Measurements from ENCODE around the gene PHACTR3.

The PHACTR3 gene

DNA sequence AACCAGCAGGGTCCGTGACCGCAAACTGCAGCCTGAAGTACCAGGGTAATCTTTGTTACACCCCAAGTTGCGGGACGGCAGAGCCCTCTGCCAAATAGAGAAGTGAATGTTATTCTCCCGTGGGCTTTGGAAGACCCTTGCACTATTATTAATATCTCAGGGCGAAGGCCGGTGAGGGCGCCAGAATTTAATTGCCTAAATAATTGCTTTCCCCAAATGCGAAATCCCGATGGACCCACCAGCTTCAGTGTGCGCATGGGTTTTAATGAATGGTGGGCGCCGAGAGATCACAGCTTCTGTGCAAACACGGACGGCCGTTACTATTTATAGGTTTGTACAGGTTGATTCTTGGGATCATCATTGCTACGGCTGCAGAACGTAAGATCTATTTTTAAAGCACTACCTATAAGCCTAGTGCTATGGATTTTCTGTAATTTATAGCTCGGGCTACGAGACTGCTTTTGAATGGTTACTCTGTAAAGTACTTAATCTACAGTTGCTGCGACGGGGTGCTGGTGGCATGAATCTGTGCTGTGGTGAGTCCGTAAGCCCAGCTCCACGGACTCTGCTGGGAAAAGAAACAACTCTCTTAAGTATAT, 15.2 kb upstream of the PHACTR3 start:
- no peak overlapping the region for H3K4me3 ChIP-seq (ENCODE audit: low read depth in 1 of 2, low read length in 1 of 2)
- H3K27ac ChIP-seq: no peak overlapping the region
- peaks cover 25% of the 10 kb centered on the region for H3K27me3 ChIP-seq
- TF ChIP-seq, protein P1, sequence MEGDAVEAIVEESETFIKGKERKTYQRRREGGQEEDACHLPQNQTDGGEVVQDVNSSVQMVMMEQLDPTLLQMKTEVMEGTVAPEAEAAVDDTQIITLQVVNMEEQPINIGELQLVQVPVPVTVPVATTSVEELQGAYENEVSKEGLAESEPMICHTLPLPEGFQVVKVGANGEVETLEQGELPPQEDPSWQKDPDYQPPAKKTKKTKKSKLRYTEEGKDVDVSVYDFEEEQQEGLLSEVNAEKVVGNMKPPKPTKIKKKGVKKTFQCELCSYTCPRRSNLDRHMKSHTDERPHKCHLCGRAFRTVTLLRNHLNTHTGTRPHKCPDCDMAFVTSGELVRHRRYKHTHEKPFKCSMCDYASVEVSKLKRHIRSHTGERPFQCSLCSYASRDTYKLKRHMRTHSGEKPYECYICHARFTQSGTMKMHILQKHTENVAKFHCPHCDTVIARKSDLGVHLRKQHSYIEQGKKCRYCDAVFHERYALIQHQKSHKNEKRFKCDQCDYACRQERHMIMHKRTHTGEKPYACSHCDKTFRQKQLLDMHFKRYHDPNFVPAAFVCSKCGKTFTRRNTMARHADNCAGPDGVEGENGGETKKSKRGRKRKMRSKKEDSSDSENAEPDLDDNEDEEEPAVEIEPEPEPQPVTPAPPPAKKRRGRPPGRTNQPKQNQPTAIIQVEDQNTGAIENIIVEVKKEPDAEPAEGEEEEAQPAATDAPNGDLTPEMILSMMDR (IDR thresholded peaks at IDR 0.05): no peak
- no peaks in the 10 kb centered on the region for H3K4me1 ChIP-seq (ENCODE audit: control insufficient read depth in 1 of 2, insufficient read depth in 1 of 2, low read depth in 1 of 2, low read length in 1 of 2)
- no peaks in the 10 kb centered on the region for H3K36me3 ChIP-seq
- no peaks in the 10 kb centered on the region for H3K9me3 ChIP-seq

DNA sequence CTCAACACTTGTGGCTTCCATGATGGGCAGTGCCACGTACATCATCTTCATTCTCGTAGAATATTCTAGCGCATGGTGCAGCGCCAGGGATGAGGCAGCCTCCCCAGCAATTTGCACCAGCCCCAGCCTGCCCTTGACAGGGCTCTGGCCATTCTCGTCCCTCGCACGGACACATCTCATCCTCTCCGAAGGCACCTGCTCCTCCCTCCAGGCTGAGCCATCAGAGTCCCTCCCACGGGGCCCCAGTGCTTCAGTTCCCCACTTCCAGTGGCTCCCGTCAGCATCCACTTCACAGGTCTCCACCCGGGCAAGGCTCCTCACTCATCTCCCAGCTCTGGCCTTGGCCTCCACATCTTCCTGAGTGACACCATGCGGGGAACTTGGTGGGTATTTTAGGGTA, 13.3 kb upstream of the PHACTR3 start:
- Histone ChIP-seq H3K9me3 (no peaks in the 10 kb centered on the region), H3K27ac (no peak overlapping the region), H3K36me3 (no peaks in the 10 kb centered on the region), H3K4me3 (ENCODE audit: low read depth in 1 of 2, low read length in 1 of 2) (no peak overlapping the region), H3K27me3 (peaks cover 33% of the 10 kb centered on the region), H3K4me1 (ENCODE audit: control insufficient read depth in 1 of 2, insufficient read depth in 1 of 2, low read depth in 1 of 2, low read length in 1 of 2) (no peaks in the 10 kb centered on the region)
- TF ChIP-seq, protein P1 (IDR thresholded peaks at IDR 0.05): no peak

DNA sequence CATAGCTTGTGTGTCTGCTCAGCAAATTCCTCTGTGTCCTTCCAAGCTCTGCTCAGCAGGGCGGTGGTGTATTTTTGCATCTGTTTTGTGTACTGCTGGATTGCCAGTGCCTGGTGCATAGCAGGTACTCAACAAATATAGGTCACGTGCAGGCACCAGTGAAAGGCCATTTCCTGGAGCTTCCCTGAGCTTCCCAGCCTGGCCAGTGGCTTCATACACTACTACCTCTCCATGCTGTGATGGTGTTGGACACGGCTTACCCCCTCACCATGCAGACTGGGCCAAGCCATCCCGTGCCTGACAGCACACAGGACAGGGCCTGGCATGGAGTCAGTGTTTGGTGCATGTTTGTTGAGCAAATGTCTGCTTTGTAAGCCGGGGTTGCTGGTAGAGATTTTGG, 7.7 kb upstream of the PHACTR3 start:
- TF ChIP-seq, protein P1 (IDR thresholded peaks at IDR 0.05): no peak
- Histone ChIP-seq H3K27me3 (peaks cover 84% of the 10 kb centered on the region), H3K27ac (no peak overlapping the region), H3K4me1 (ENCODE audit: control insufficient read depth in 1 of 2, insufficient read depth in 1 of 2, low read depth in 1 of 2, low read length in 1 of 2) (no peaks in the 10 kb centered on the region), H3K36me3 (no peaks in the 10 kb centered on the region), H3K9me3 (no peaks in the 10 kb centered on the region), H3K4me3 (ENCODE audit: low read depth in 1 of 2, low read length in 1 of 2) (no peak overlapping the region)

DNA sequence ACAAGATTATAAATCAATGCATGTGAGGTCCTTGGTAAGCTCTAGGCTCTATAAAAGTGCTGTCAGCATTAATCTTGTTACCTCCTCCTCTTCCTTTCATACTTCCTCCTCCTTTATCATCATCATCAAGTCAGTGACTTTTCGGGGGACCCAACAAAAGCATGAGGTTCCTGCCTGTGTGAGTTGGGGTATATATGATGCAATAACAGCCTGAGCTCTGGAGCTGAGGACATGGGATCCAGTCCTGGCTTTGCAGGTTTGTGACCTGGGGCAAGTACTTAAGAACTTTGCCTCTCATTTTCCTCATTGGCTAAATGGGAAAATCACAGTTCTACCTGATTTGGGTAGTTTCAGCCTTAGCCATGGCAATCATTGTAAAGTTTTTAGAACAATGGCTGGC, 7.1 kb upstream of the PHACTR3 start:
- Histone ChIP-seq H3K4me1 (ENCODE audit: control insufficient read depth in 1 of 2, insufficient read depth in 1 of 2, low read depth in 1 of 2, low read length in 1 of 2) (no peaks in the 10 kb centered on the region), H3K27me3 (peaks cover 90% of the 10 kb centered on the region), H3K9me3 (no peaks in the 10 kb centered on the region), H3K4me3 (ENCODE audit: low read depth in 1 of 2, low read length in 1 of 2) (no peak overlapping the region), H3K27ac (no peak overlapping the region), H3K36me3 (no peaks in the 10 kb centered on the region)
- TF ChIP-seq, protein P1 (IDR thresholded peaks at IDR 0.05): no peak

DNA sequence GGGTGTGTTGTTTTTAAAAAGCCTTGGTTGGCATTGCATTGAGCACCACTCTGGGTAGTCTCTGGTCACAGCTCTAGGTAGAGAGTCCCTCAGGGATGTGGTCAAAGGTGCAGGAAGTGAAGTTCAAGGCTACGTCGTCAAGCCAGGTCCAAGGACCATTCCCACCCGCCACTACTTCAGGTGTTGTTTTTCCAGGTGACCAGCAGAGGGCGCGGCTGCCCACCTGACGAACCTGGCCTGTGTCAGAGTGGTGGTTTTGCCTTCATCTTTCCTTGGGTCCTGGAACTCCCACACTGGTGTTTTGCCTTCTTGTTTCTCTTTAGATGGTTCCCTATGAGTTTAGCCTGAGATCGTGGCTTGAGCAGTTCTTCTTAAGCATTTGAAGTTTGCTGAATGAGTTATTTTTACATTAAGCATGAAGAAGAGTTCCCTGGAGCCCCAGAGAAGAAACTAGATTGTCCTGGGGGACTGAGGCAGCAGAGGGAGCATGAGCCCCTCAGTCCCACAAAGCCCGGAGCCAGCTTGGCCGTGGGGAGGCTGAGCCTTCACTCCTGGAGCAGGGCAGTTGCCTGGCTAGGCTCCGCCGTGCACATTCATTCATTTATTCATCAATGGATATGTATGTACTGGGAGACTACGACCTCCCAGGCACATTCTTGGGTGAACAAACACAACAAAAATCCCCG, 5.6 kb upstream of the PHACTR3 start:
- Histone ChIP-seq H3K4me1 (ENCODE audit: control insufficient read depth in 1 of 2, insufficient read depth in 1 of 2, low read depth in 1 of 2, low read length in 1 of 2) (no peaks in the 10 kb centered on the region), H3K27ac (no peak overlapping the region), H3K4me3 (ENCODE audit: low read depth in 1 of 2, low read length in 1 of 2) (no peak overlapping the region), H3K36me3 (no peaks in the 10 kb centered on the region), H3K27me3 (peaks cover 96% of the 10 kb centered on the region), H3K9me3 (no peaks in the 10 kb centered on the region)
- TF ChIP-seq, protein P1 (IDR thresholded peaks at IDR 0.05): peak; percentile 54
